Measurements from ENCODE around the gene TFCP2.

Gene TFCP2

DNA sequence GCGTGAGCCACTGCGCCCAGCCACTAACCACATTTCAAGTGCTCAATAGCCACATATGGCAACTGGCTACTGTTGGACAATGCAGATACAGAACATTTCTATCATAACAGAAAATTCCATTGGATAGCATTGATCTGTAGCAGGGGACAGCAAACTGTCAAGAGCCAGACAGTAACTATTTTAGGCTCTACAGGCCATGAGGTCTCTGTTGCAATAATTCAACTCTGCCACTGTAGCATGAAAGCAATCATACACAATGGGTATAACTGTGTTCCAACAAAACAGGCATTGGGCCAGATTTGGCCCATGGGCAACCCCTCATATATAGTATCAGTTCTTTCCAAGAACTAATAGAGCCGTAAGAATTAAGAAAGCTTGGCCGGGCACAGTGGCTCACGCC lies 97.5 kb downstream of the TFCP2 start:
- TF ChIP-seq TAF1 (IDR thresholded peaks at IDR 0.05; ENCODE audit: borderline replicate concordance, low read depth, low read length) (no peak), POLR2AphosphoS5 (IDR thresholded peaks at IDR 0.05; ENCODE audit: low read depth, low read length) (no peak), POLR2A (IDR thresholded peaks at IDR 0.05; ENCODE audit: low read depth, low read length) (no peak)
- DNase-seq (ENCODE audit: insufficient read length) (no peak), FAIRE-seq (no peak)

DNA sequence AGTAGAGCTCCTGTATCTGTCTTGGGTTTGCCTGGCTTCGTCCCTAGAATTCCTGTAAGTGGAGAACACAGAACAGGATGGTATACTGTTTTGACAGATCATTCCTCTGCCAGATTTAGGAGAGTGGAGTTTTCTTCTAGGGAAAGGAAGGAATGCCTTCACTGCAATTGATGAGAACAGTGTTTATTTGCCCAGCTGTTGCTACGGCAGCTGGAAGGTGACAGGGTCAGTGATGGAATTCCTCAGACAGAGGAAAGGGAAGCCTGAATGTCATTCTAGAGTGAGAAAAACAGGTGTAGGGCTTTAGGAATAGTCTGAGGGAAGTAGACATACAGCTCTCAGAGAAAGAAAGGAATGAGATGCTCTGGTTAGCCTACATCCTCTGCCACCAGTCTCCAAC lies 101.3 kb downstream of the TFCP2 start:
- FAIRE-seq (no peak), DNase-seq (ENCODE audit: insufficient read length) (no peak)
- TF ChIP-seq POLR2AphosphoS5 (IDR thresholded peaks at IDR 0.05; ENCODE audit: low read depth, low read length) (no peak), POLR2A (IDR thresholded peaks at IDR 0.05; ENCODE audit: low read depth, low read length) (no peak), TAF1 (IDR thresholded peaks at IDR 0.05; ENCODE audit: borderline replicate concordance, low read depth, low read length) (no peak)

DNA sequence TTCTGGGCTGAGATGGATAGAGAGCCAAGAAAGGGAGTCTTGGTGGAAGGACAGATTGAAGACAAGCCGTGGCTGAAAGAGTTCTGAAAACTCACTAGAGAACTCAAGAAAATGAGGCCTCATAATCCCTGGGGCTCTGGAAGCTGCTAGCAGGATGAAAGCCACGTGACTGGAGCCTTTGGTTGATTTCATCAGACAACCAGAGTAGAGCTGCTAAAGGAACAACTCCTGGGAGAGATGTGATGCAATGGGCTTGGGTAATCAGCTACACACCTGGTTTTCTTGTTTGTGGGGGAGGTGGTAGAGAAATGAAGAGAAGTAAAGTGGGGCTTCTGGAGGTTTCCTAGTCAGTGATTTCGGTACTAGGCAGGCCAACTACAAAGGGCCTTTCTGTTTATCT lies 102.9 kb downstream of the TFCP2 start:
- FAIRE-seq: no peak
- TF ChIP-seq TAF1 (IDR thresholded peaks at IDR 0.05; ENCODE audit: borderline replicate concordance, low read depth, low read length): no peak

DNA sequence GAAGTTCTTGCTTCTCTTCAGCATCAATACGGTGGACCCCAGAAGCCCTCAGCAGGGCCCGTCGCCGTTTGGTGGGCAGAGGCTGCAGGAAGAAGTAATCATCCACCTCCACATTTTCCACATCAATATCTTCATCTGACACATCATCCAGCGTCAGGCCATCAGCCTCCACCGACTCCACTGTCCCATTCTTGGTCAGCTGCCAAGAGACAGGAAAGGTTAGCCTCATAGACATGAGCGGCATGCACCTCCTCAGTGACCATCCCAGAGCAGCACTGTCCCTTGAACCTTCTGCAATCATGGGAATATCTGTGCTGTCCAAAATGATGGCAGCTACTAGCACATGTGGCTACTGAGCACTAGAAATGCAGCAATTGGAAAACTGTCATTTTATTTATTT lies 105.2 kb downstream of the TFCP2 start:
- no peak for TF ChIP-seq POLR2A (IDR thresholded peaks at IDR 0.05; ENCODE audit: low read depth, low read length)
- no peak for TF ChIP-seq TAF1 (IDR thresholded peaks at IDR 0.05; ENCODE audit: borderline replicate concordance, low read depth, low read length)
- DNase-seq (ENCODE audit: insufficient read length) (no peak), FAIRE-seq (no peak)

More for the DNA sequence above, 102.9 kb downstream of the TFCP2 start:
- no peak for DNase-seq (ENCODE audit: insufficient read length)

DNA sequence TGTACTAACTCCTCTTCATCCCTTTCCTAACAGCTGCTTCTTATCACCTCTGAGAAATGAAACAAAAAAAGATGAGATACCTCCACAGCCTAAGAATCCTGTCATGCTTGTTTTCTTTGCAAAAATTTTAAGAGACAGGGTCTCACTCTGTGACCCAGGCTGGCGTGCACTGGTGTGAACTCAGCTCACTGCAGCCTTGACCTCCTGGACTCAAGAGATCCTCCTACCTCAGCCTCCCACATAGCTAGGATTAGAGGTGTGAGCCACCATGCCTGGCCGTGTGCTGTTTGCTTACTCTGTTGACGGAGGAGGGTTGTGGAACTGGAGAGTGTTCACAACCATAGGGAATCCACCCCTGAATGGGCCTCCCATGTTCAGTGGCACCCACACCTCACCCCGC lies 105.7 kb downstream of the TFCP2 start:
- FAIRE-seq: no peak
- TF ChIP-seq TAF1 (IDR thresholded peaks at IDR 0.05; ENCODE audit: borderline replicate concordance, low read depth, low read length): no peak
- no peak for TF ChIP-seq POLR2A (IDR thresholded peaks at IDR 0.05; ENCODE audit: low read depth, low read length)
- no peak for TF ChIP-seq POLR2AphosphoS5 (IDR thresholded peaks at IDR 0.05; ENCODE audit: low read depth, low read length)

DNA sequence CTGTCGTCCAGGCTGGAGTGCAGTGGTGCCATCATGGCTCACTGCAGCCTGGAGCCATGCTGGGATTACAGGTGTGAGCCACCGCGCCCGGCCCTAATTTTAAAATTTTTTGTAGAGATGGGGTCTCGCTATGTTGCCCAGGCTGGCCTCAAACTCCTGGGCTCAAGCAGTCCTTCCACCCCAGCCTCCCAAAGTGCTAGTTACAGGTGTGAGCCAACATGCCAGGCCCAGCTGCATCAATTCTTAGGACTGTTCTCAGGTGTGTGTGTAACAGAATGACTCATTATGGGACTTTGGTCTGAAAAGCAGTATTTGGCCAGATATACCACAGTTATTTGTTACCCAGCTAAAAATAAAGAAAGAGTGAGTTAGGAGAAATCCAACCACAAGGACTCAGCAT lies 107.4 kb downstream of the TFCP2 start:
- TF ChIP-seq POLR2A (IDR thresholded peaks at IDR 0.05; ENCODE audit: low read depth, low read length) (no peak), POLR2AphosphoS5 (IDR thresholded peaks at IDR 0.05; ENCODE audit: low read depth, low read length) (no peak), TAF1 (IDR thresholded peaks at IDR 0.05; ENCODE audit: borderline replicate concordance, low read depth, low read length) (no peak)
- FAIRE-seq (no peak), DNase-seq (ENCODE audit: insufficient read length) (no peak)

More for the DNA sequence above, 105.7 kb downstream of the TFCP2 start:
- no peak for DNase-seq (ENCODE audit: insufficient read length)

DNA sequence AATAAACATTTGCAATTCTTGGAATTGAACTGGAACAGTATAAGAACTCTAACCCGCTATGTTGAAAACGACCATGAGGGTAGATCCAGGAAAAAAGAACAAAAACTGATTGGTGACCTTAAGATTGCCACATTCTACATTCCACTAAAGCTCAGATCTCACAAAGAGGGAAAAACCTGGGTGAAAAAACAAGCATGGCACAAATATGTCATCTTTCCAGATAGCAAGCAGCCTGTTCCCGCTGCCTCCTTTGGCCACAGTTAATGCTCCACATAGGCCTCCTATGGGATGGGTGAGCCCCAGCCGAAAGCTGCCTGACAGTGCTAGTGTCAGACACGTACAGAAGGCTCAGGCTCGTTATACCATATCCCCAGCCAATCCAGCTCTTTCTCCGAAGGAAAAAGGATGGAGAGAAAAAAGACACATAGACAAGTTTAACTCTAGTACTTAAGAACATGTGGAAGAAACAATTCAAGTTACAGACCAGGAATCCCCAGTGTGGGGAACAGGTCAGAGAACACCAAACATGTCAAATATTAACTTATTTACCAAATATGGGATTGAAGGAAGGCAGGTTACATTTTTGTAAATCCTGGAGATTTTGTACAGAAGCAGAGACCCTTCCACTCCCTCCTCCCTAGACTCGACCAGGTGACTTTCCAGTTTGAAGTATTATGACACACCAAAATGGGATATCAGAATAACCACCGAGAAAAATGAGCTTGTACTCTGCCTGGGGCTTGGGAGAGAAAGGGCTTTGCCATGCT lies 110.1 kb downstream of the TFCP2 start:
- DNase-seq (ENCODE audit: insufficient read length) (no peak), FAIRE-seq (no peak)
- TF ChIP-seq POLR2A (IDR thresholded peaks at IDR 0.05; ENCODE audit: low read depth, low read length) (no peak), TAF1 (IDR thresholded peaks at IDR 0.05; ENCODE audit: borderline replicate concordance, low read depth, low read length) (no peak), POLR2AphosphoS5 (IDR thresholded peaks at IDR 0.05; ENCODE audit: low read depth, low read length) (no peak)

DNA sequence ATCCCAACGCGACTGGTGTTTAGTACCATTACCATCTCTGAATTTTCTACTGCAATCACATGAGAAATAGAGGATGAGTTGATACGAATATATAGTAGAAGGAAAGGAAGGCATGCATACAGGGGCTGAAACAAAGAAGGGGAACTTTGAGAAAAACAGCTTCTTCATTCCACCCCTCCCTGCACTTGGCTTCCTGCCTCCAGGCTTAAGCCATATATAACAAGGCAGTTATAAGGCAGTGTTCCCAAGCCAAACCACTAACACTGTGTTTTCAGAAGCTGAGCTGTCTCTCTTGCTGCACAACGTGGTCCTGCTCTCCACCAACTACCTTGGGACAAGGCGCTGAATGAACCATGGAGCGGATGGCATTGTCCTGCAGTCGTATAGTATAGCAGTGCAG lies 113.8 kb downstream of the TFCP2 start:
- DNase-seq (ENCODE audit: insufficient read length): no peak
- no peak for FAIRE-seq
- no peak for TF ChIP-seq POLR2AphosphoS5 (IDR thresholded peaks at IDR 0.05; ENCODE audit: low read depth, low read length)
- no peak for TF ChIP-seq TAF1 (IDR thresholded peaks at IDR 0.05; ENCODE audit: borderline replicate concordance, low read depth, low read length)
- no peak for TF ChIP-seq POLR2A (IDR thresholded peaks at IDR 0.05; ENCODE audit: low read depth, low read length)

DNA sequence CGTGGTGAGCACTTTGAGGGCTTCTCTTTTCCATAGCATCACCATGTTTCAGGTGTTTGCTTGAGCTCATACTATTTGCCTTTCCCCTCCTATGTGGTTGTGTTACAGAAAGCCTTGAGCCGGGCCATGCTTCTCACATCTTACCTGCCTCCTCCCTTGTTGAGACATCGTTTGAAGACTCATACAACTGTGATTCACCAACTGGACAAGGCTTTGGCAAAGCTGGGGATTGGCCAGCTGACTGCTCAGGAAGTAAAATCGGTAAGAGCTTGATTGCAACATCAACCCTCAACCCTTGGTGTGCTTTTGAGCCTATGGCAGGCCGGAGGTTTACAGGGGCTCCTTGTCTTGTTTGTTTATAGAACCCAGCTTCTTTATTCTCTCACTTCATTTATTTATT lies 116.7 kb downstream of the TFCP2 start:
- FAIRE-seq: no peak
- DNase-seq (ENCODE audit: insufficient read length): no peak
- no peak for TF ChIP-seq POLR2A (IDR thresholded peaks at IDR 0.05; ENCODE audit: low read depth, low read length)
- TF ChIP-seq POLR2AphosphoS5 (IDR thresholded peaks at IDR 0.05; ENCODE audit: low read depth, low read length): no peak
- no peak for TF ChIP-seq TAF1 (IDR thresholded peaks at IDR 0.05; ENCODE audit: borderline replicate concordance, low read depth, low read length)

DNA sequence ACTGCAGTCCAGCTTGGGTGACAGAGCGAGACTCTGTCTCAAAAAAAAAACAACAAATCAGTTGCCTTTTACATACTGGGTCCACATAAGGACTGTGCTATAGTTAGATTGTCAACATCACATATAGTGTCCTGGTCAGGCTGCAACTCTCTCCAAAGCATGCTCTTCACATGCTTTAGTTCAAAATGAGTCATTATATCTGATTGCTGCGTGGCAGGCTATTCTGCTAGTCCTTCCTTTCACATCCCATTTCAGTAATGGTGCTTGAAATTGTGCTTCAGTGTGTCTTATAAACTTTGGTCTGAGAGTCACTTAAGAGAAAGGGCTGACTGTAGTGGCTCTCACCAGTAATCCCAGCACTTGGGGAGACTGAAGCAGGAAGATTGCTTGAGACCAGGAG lies 117.9 kb downstream of the TFCP2 start:
- FAIRE-seq (no peak), DNase-seq (ENCODE audit: insufficient read length) (no peak)
- TF ChIP-seq POLR2AphosphoS5 (IDR thresholded peaks at IDR 0.05; ENCODE audit: low read depth, low read length): no peak
- TF ChIP-seq TAF1 (IDR thresholded peaks at IDR 0.05; ENCODE audit: borderline replicate concordance, low read depth, low read length): no peak
- no peak for TF ChIP-seq POLR2A (IDR thresholded peaks at IDR 0.05; ENCODE audit: low read depth, low read length)

DNA sequence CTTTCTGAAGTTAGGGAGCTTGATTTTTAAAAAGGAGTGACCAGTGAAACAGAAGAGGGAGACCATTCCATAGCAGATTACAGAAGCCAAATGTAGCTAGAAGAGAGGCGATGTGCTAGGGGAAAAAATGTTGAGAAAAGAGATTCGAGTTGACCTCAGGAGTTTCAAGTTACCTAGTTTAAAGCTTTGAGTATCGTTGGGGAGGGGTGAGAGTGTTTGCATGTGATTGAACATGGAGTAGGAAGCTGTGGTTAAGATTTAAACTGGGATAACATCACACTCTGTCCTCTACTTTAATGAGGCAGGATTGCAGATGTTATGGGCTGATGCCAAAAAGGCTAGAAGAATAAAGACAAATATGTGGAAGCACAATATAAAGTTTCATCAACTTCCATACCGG lies 121.1 kb downstream of the TFCP2 start:
- no peak for FAIRE-seq
- TF ChIP-seq TAF1 (IDR thresholded peaks at IDR 0.05; ENCODE audit: borderline replicate concordance, low read depth, low read length): no peak
- no peak for TF ChIP-seq POLR2A (IDR thresholded peaks at IDR 0.05; ENCODE audit: low read depth, low read length)
- no peak for TF ChIP-seq POLR2AphosphoS5 (IDR thresholded peaks at IDR 0.05; ENCODE audit: low read depth, low read length)
- no peak for DNase-seq (ENCODE audit: insufficient read length)

DNA sequence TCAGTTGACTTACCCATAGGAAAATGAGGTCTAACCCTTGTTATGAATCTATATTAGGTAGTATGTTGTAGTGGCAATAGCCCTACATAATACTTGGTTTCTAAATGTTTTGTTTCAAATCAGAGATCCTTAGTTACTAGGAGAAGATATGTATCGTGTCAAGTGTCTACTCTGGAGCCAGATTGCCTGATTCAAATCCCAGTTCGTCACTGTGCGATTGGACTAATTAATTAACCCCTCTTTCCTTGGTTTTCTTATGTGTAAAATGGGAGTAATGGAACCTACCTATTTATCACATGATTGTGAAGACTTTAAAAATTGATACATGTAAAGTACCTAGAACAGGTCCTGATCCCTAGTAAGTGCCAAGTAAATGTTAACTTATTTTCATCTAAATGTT lies 123.4 kb downstream of the TFCP2 start:
- FAIRE-seq: no peak
- no peak for DNase-seq (ENCODE audit: insufficient read length)
- no peak for TF ChIP-seq POLR2AphosphoS5 (IDR thresholded peaks at IDR 0.05; ENCODE audit: low read depth, low read length)
- no peak for TF ChIP-seq POLR2A (IDR thresholded peaks at IDR 0.05; ENCODE audit: low read depth, low read length)
- TF ChIP-seq TAF1 (IDR thresholded peaks at IDR 0.05; ENCODE audit: borderline replicate concordance, low read depth, low read length): no peak
